T-helper 2 cell (primary cell): ENCODE data around the gene RNLS.
"Not testable (repeated sequence)": the region's sequence is repeated elsewhere in the genome, so short reads cannot be mapped to it uniquely, and the experiment has no call there.

Source experiments
- DNase-seq, 5 experiments: peaks; one replicate each; pipeline versions ENCODE4 v3.0.0 to v3.0.0-alpha.2; 2012 to 2022

RNLS gene

DNA sequence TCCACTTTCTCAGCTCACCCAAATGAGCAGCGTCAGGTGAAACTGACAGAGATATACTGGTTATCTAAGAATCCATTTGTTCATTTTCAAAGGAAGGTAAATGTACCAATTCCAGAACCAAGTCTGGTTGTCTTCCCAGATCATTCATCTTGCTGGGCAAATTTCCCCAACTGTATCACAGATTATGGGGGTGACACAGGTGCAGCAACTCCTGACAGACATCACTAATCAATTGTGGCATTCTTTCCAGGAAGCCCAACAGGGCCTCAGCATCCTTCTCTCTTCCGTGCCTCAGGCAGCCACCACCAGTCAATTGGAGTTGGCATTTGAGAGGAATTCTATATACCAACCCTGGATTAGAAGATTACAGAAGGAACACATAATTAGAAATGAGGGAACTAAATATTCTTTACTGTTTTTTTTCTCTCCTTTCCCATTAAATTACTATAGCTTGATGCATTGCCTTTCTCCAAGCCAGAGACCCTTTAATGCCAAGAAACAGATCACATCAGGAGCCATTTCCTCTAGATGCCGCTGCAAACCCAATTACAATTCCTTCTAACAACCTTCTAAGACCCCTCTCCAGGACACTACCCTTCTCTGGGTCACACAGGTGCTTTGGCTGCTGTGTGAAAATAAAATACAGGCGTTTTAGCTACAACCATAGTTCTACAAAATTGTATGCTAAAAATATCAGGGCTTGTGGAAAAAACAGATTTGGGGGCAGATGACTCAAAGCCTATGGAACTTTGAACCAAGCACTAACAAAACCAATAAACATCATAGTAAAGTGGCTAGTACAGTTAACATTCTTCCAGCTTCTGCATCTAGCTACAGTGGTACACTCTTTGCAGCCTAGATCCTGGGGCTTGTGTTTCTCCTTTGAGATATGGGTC is 291.6 kb downstream of the RNLS start:
- no peak for DNase-seq

DNA sequence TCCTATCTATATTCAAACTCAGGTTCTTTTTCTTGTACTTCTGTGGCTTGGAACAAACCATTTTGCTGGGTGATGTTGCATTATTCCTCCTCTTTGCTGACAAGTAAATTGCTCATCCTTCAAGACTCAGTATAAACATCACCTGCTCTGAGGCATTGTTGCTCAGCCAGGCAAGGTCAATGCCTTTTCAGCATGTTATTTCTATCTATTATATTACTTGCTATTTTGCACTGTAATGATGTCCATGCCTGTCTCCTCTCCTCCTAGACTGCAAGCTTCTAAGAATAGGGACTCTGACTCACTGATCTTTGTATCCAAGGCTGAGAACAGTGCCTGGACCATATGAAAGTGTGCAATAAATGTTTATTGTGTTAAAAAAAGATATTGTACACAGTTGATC is 293.8 kb downstream of the RNLS start:
- no peak for DNase-seq

DNA sequence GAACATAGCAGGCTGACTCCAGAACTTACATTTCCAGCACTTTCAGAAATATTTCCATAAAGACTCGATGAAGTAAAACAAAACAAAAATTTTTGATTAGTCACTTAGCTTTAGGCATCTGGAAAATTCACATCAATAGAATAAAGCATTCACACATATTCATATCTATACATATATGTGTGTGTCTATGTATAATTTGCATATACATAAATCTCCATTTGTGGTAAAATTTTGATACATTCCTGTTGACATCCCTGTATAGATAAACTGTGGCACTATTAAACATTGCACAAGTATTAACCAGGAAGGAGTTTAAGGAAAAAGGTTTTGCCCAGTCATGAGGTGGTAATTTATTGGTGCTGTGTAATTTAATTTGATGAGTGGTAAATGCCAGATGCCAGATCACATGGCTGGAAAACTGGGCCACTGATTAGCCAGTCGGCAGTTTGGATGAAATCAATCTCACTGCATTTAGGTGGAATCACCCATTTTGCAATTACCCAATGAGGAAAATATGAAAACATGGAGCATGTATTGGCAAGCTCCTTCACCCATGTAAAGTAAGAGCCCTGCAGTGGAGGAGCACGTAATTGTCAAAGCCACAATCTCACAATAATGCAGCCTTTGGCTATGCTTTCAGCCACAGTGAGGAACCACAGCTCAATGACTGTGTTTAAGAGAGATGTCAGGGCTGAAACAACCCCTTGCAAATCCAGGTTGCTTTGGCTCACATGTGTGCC is 294.6 kb downstream of the RNLS start:
- DNase-seq: peak in 1 of 5 experiments; percentile 51

DNA sequence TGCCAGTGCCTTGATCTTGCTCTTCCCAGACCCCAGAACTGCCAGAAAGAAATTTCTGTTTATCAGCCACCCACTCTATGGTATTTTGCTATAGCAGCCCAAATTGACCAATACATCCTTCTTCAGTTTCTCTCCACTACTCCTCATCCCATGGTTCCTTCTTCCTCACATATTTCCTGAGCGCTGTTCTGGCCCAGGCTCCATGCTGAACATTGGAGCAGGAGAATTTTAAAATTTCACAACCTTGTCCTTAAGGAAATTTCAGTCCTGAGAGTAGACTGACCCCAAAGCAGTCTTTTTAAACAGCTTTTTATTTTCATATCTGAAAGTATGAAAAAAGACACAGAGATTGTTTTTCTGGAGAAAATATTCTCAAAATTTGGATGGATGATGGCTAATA is 297.1 kb downstream of the RNLS start:
- DNase-seq: no peak

DNA sequence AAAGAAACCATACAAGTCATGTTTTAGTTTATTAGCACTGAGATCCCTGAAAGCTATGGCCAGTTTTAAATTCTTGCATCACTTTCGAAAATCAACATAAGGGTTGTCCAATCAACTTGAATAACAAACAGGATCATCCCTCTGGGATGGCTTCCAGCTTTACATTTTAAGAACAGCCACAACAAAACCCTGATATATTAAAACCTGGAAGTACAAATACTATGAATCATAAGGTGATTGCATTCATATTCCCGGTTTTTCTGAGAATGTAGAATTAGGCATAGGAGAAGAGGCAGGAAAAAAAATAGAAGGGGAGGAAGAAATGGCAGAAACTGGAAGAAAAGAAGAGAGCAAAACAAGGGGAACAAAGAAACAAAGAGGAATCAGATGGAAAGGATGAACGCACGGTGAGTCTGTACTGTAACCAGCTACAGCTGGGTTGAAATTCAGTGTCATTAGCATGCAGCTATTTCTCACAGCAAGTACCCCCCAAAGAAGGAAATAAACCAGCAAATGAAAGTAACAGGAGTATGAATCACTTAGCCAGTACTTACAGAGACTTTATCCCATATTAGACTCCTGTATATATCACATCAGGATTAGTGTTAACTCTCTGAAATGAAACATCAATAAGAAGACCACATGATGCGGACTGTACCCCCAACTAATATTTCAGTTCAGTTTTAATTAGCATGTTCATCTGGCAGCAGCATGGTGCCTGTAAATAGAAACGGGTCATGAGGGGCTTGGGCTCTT is 301.3 kb downstream of the RNLS start:
- no peak for DNase-seq

DNA sequence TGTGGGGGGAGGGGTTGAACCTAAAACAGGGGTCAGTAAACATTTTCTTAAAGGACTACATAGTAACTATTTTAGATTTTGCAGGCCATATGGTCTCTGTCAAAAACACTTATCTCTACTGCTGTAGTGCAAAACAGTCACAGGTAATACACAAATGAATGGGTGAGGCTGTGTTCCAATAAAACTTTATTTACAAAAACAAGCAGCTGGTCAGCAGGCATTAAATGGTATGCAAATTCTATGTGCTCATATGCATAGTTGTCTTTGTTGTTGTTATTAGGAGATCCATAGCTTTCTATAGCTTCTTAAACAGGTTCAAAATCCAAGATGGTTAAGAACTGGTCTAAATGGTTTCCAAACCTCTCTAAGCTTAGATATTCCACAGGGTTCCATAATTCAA is 302.6 kb downstream of the RNLS start:
- DNase-seq: no peak

DNA sequence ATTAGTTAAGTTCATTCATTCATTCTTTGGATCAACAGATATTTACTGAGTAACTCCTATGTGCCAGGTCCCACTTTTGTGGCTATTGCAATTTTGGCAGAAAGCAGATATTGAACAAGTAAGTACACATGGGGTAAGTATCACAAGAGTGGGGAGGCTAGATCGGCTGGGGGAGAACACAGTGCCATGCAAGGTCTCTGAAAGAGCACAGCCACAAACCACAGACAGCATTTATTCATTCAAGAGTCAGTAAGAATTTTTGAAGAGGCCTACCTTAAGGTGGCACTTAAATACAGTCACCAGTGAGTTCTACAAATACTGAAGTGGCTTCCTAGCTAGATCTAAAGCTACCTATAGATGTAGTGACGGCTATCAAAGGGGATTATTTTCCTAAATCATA is 304.2 kb downstream of the RNLS start:
- peak in 1 of 5 experiments; percentile 42 for DNase-seq

DNA sequence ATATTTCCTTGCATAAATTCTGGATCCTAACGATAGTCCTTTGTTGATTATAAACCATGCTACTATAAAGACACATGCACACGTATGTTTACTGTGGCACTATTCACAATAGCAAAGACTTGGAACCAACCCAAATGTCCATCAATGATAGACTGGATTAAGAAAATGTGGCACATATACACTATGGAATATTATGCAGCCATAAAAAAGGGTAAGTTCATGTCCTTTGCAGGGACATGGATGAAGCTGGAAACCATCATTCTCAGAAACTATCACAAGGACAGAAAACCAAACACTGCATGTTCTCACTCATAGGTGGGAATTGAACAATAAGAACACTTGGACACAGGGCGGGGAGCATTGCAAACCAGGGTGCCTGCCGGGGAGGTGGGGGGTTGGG is 306.2 kb downstream of the RNLS start:
- not testable (repeated sequence) for DNase-seq

DNA sequence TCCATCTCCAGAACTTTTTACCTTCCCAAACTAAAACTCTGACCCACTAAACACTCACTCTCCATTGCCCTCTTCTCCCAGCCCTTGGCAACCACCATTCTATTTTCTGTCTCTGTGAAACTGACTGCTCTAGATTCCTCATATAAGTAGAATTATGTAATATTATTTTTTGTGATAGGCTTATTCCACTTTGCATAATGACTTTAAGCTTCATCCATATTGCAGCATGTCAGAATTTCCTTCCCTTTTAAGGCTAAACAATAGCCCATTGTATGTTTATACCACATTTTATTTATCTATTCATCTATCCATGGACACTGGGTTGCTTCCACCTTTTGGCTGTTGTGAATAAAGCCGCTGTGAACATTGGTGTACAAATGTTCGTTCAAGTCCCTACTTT is 308.8 kb downstream of the RNLS start:
- no peak for DNase-seq

DNA sequence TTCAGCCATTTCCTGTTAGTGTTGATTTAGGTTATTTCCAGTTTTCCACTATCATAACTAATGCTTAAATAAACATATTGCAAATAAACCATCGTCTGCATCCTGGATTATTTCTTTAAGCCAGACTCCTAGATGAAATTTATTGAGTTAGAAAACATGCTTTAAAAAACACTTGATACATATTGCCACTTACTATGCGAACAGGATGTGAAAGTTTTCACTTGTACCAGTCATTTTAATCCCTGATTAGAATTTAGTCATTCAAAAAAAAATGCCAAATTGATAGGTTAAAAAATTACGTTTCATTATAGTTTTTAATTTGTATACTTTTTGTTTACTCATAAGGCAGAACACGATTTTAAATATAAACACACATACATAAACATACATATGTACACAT is 309.6 kb downstream of the RNLS start:
- DNase-seq: peak in 1 of 5 experiments; percentile 20

DNA sequence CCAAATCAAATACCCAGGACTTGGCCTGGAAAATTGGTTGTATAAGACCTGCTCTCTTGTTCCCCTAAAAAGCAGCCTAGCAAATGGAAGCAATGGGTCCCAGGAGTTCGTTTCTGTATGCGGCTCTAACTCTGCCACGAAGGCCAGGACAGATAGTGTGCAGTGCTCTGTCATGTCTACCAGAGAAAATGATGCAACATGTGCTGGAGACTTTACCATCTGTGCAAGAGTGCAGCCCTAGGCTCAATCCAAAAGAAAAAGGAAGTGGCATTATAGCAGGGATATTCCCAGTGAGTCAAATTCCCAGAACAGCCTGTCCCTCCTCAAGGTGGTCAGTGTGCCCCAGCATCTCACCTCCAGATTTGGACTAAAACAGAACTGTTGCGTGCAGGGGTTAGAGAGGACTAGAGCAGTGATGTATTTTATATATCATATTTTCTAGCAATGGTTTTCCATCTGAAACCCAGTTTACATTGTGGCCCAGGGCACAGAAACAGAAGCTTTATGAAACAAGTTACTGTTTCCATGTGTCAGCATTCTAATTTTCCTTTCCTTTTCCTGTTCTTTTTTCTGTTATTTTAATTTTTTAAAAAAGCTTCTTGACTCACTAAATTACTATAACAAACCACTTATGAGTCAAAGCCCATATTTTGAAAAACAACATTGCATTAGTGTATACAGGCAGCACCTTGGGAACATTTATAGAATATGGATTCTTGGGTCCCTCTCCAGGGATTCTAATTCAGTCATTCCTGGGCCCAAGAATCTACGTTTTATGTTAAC is 311.2 kb downstream of the RNLS start:
- DNase-seq: no peak

DNA sequence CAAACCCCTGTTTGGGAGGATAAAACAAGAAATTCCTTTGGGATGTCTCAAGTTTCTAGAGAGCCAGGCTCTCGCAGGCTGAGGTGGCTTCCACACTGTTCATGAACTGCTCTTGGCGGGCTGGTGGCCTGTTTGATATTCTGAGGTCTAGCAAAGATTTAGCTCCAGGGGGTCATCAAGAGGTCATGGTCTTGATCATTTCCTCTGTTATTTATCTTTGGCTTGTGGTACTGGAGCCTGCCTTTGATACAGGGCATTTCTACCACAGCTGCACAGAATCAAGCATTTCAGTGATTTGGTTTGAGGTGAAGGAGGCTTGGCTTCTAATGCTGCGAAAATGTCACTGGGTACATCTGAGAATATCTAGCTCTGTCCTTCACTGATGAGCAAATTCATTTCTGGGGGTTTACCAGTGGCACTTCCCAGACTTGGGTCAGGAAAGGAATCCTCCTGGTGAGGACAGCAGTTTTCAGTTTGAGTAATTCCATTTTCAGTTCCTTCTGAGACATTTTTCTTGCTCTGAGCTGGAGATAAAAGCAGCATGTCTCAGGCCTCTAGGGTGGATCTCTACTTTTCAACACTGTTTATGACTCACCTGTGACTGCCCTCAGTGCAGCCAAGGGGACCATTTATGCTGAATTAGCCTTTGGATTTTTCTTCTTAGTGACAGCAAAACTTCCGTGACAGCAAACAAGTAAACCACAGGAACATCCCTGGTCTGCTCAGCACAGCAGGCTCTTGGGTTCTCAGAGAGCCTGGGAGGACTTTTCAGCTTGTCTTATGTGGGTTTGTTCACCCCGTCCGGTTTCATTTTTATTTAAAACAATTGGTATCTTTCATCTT is 312.0 kb downstream of the RNLS start:
- peak in 4 of 5 experiments; percentile 6 to 91 (median 32) for DNase-seq

DNA sequence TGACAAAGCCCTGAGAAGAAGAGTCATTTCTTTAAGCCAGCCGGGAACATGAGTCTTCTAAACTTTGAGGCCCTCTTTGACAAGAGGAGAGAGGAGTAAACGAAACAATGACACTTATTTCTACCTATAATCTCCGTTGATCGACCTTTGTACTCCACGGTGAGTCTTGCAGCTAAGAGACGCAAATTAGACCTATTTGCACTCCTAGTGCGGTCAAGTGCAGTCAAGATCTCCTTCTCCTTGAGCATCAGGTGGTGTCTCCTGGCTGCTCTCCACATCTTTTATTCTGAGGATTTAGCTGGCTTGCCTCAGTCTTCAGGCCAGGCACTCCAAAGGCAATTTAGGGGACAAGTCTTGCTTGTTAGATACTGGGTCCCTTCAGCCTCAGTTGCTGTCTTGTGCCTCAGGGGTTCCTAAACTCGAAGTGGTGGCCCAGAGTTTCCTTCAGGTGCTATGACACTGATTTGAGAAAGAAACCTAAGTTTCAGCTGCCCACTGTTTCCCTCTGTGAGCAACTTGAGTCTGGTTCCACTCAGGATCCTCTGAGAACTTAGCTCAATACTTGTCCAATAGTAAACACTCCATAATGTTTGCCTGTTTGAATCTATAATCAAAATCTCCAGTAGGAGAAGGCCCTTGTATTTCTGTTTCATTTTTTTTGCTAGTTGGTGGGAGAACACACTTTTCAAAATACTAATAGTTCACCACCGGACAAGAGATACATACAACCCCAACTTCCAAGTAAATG is 312.9 kb downstream of the RNLS start:
- no peak for DNase-seq

DNA sequence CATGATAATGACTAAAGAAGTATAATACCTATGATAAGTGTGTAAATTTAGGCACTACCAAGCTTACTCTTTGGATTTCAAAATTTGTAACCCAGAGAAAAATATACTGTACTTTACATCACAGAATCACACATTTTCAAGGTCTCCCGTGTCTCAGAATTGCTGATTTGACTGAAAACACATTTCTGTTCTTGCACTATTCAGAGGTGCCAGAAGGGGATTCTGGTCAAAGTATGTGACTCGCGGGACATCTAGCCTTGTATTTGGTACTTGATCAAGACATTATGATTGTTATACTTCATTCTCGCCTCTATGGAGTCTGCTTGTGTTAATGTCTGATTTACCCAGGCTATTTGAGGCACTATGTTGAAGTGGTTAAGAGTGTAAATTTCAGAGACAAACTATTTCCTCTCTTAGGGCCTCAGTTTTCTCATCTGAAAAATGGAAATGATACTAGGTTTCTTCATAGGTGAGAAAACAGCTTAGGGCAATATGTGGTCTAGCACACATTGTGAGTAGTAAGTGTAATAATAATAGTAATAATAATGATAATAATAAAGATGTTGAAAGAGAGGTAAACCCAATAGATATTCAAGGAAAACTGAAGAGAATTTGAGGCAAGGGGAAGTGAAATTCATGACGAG is 320.4 kb downstream of the RNLS start:
- no peak for DNase-seq

DNA sequence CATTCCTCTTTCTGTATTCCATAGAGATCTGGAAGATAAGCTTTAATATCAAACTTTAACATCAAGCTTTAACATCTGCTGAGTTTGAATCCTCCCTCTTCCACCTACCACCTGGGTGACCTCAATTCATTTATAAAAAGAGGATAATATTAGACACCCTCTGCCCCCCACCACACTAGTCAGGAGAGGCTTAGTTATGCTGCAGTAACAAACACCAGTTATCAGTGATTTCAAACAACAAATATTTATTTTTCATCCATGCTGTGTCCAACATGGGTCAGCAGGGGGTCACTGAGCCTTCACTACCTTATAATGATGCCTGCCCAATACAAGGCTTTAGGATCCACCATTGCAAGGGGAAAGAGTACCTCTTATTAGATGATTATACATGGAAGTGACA is 322.0 kb downstream of the RNLS start:
- DNase-seq: no peak

DNA sequence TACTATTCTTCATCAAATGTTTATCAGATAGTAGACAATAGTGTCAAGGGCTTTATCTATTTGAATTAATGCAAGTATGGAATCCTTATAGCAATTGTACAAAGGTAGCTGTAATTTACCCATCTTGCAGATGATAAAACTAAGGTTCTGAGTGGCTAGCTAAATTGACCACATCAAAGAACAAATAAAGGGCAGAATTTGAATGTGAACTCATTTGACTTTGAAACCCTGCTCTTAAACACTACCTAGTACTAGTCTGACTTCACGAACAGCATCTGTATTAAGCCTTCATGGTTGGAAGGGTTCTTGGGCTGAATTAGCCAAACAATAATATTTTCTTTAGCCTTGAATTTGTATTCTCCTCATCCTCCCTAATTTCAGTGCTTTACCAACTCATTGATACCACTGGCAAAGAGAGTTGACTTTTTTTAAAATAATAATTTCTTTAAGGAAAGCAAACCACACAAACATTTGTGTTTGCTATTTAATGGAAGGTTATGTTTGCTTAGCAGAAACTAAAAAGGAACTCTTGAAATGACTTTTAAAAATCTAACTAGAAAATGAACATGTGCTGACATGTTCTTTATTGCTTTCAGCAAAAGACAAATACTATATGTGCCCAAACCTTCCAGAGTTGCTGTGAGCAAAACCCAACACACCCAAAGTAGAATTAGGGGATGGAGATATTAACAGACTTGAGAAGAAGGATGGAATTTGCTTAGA is 322.6 kb downstream of the RNLS start:
- no peak for DNase-seq

DNA sequence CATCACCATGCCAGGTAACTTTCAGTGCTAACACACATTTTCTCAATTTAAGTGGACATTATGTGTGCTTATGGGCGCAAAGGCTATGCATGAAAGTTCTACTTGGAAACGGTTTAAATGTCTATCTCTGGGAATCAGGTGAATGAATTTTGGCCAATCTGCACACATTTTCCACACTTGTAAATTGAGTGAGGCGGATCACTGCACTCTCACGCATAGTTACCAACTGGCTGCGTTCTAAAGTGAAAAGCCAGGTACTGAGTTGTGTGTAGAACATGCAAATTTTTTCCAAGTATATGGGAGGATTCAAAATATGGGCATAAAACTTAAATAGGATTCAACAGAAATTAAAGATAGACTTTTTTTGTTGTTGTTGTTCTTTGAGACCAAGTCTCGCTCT is 323.7 kb downstream of the RNLS start:
- no peak for DNase-seq

DNA sequence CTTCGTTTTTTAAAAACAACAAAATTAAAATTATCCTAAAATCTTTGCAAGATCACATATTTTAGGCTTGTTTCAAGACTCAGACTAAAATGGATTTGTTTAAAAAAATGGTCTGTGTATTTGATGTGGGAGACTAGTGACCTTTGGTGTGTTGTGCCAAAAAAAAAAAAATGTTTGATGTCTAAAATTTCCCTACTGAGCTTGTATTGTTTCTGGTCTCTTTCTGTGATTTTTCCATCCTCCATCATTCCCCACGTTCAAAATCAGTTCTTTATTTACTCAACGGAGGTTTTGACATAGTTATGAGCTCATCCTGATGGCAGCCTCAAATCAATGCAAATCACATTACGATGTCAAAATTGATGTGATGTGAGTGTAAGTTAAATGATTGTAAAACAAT is 326.2 kb downstream of the RNLS start:
- no peak for DNase-seq

DNA sequence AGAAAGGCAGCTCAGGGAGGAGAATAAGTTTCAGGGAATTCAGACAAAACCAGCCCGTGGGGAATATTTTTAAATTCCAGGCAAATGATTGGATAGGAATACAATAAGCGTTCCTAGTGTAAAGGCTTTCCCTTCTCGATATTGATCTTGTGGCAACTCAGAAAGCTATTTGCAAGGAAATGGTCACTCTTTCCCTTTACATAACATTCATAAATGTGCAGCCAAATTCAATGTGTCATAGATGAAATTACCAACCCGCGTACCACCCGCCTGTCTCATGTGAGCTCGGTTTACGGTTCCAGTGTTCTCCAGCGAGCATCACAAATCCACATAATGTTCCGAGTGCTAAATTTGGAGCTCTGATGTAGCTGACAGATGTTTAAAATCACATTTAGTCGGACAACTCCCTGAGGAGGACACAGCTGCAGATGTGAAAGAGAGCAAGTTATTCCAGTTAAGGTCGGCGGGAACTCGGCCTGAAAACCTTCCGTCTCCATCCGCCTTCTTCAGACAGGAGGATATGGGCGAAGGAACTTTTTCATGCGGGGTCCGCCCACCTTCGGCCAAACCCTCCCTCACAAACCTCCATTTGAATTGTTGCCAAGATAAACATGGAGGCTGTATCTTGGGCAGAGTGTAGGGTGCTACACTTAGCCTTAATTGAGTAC is 327.0 kb downstream of the RNLS start:
- DNase-seq: no peak
